Tibial nerve (tissue), 4 donors: ENCODE measurements around the gene IMPA2.

Experiments
- CTCF ChIP-seq, 5 experiments: fragments of 200-600 bp in 3 of 5; fragments of 450-650 bp in 2 of 5; sonication (generic) in 3 of 5; IDR thresholded peaks; one replicate each; pipeline ENCODE4 v1.5.1; 2016 to 2019; ENCODE audit warnings: antibody characterized with exemption in 5 of 5, mild to moderate bottlenecking in 3 of 5, moderate library complexity in 2 of 5
- EP300 ChIP-seq, 2 donors: sonication (generic); formaldehyde crosslinking; IDR thresholded peaks; one replicate each; pipeline ENCODE4 v1.6.1; 2017; ENCODE audit warnings: antibody characterized with exemption in 2 of 2, mild to moderate bottlenecking in 1 of 2
- POLR2A ChIP-seq, 2 donors: fragments of 450-650 bp; IDR thresholded peaks; one replicate each; pipeline ENCODE4 v1.6.1; 2017; ENCODE audit warnings: antibody characterized with exemption in 2 of 2, mild to moderate bottlenecking in 2 of 2, moderate library complexity in 2 of 2

DNA sequence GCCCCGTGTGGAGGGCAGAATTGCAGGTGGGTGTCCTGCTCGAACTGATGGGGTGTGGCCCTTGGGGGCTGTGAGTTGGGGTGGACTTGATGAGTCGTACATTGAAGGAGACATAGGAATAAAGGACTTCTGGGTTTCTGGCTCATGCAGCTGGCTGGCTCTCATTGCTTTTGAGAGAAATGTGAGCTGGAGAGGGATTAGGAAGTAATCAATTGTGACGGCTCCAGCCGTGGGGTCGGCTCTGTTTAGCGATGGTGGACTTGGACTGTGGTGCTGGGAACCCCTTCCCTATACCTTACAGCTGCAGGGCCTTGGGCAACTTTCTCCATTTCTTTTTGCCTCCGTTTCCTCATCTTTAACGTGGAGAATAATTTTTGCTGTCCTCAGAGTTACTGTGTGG lies 9.2 kb downstream of the IMPA2 start:
- TF ChIP-seq POLR2A (IDR thresholded peaks at IDR 0.05) (no peak), CTCF (IDR thresholded peaks at IDR 0.05) (no peak), EP300 (IDR thresholded peaks at IDR 0.05) (no peak)
